Stimulated activated CD4-positive, alpha-beta T cell treated with anti-CD3 and anti-CD28 coated beads, Interleukin-1b, Interleukin-23, amount 100 ng/mL, for 24 hours (primary cell): ENCODE measurements around the gene ESYT2.
"Not testable (repeated sequence)": the region's sequence is repeated elsewhere in the genome, so short reads cannot be mapped to it uniquely, and the experiment has no call there.

Experiments
- DNase-seq, 4 experiments: peaks; one replicate each; pipeline ENCODE4 v3.0.0-alpha.2; 2020; ENCODE audit warnings: low read depth in 4 of 4, low spot score in 1 of 4

The ESYT2 gene, protein sequence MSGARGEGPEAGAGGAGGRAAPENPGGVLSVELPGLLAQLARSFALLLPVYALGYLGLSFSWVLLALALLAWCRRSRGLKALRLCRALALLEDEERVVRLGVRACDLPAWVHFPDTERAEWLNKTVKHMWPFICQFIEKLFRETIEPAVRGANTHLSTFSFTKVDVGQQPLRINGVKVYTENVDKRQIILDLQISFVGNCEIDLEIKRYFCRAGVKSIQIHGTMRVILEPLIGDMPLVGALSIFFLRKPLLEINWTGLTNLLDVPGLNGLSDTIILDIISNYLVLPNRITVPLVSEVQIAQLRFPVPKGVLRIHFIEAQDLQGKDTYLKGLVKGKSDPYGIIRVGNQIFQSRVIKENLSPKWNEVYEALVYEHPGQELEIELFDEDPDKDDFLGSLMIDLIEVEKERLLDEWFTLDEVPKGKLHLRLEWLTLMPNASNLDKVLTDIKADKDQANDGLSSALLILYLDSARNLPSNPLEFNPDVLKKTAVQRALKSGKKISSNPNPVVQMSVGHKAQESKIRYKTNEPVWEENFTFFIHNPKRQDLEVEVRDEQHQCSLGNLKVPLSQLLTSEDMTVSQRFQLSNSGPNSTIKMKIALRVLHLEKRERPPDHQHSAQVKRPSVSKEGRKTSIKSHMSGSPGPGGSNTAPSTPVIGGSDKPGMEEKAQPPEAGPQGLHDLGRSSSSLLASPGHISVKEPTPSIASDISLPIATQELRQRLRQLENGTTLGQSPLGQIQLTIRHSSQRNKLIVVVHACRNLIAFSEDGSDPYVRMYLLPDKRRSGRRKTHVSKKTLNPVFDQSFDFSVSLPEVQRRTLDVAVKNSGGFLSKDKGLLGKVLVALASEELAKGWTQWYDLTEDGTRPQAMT

GRCh38 chr7:158829342-158830210 lies at the start of gene ESYT2:
ESYT2 (minus strand) TSS chr7:158829509; CDS start chr7:158829418, 91 bp downstream.
- DNase-seq, result peak; percentile 97 to 100 (median 99)

GRCh38 chr7:158878151-158879079 lies 49.1 kb upstream of the ESYT2 start:
- DNase-seq, result not testable (repeated sequence)

GRCh38 chr7:158876984-158877383 lies 47.7 kb upstream of the ESYT2 start:
- no peak for DNase-seq

DNA sequence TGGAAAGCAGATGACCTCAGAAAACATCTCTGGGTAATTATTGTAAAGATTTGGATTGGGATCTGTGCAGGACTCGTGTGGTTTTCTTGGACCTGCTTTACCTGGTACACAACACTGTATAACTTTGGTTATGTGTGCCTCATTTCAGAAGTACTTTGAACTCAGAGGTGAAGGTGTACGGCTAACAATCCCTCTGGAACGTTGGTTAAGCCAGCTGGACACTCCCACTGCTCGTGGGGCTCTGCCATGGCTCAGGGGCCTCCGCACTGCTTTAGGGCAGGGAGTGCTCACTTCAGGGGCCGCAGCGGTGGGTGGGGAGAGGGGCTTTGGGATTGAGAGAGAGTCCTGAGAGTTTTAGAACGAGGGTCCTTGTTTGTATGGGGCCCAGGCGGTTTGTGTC lies 40.6 kb upstream of the ESYT2 start:
- no peak for DNase-seq

- no peak for DNase-seq
Measured at GRCh38 chr7:158868764-158869410, 39.6 kb upstream of the ESYT2 start.

- no peak for DNase-seq
Measured at GRCh38 chr7:158867214-158867984, 38.1 kb upstream of the ESYT2 start.

DNA sequence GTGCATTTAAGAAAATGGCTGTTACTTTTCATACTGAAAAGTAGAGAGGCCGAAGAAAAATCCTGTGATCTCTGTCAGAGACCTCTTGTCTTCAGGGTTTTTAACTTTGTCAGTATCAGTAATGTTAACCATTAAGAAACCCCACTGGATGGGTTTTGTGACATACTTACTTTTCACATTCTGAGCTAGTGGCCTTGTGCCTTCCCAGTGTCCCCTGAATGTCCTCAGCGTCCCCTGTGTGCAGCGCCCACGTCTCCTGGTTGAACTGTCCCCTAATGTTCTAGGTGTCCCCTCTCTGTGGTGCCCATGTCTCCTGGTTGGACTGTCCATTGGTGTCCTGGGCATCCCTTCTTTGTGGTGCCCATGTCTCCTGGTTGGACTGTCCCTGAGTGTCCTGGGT lies 36.7 kb upstream of the ESYT2 start:
- DNase-seq, result no peak

DNA sequence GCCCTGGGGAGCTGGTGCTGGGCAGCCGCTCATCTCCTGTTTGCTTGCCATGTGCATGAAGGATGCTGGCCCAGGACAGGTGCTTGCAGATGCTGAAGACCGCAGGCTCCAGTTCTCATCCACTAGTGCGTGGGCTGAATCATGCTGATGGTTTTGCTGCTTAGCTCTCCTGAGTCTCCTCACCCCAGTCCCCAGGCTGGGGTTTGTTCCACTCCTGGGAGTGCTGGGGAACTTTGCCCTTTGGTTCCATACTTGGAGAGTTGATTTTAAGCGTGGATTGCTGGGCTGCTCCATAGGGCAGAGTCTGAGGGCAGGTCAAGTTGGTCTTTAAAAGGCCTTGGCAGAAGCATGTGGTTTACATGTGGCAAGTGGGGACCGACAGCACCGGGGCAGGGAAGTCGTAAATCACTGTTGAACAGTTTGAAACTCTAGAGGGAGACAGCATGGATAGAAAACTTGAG lies 36.2 kb upstream of the ESYT2 start:
- DNase-seq, result no peak

GRCh38 chr7:158864833-158865232 lies 35.5 kb upstream of the ESYT2 start:
- no peak for DNase-seq

GRCh38 chr7:158864507-158864820 lies 35.2 kb upstream of the ESYT2 start:
- no peak for DNase-seq

- peak in 2 of 4 experiments; percentile 10 to 55 for DNase-seq
Measured at GRCh38 chr7:158863611-158864506, 34.5 kb upstream of the ESYT2 start.

GRCh38 chr7:158862985-158863610 lies 33.8 kb upstream of the ESYT2 start:
- peak in 1 of 4 experiments; percentile 15 for DNase-seq

DNA sequence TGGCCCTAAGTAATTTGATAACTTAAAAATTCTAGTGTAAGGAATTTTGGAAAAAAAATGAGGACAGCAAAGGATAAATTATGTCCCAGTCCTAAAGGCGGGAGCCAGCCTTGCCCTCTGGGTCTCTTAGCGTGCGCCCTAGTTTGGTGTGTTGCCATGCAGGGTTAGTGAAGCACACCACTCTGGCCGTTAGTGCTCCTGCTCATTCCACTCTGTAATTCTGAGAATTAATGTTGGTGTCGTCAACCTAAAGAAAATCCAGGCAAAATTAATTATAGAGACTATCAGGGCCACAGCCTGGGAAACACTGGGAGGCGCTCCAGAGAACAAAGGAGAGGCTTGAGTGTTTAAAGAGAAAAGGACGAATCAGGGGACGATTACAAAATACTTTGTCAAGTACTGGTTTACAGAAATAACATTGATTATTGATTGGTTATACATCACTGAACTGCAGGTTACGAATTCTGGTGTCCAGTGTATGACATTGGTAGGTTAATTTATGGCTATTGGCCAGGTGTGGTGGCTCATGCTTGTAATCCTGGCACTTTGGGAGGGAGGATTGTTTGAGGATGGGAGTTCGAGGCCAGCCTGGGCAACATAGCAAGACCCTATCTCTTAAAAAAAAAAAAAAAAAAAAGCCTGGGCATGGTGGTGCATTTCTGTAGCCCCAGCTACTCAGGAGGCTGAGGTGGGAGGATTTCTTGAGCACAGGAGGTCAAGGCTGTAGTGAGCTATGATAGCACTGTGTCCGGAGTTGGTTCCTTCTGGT lies 32.8 kb upstream of the ESYT2 start:
- no peak for DNase-seq

DNA sequence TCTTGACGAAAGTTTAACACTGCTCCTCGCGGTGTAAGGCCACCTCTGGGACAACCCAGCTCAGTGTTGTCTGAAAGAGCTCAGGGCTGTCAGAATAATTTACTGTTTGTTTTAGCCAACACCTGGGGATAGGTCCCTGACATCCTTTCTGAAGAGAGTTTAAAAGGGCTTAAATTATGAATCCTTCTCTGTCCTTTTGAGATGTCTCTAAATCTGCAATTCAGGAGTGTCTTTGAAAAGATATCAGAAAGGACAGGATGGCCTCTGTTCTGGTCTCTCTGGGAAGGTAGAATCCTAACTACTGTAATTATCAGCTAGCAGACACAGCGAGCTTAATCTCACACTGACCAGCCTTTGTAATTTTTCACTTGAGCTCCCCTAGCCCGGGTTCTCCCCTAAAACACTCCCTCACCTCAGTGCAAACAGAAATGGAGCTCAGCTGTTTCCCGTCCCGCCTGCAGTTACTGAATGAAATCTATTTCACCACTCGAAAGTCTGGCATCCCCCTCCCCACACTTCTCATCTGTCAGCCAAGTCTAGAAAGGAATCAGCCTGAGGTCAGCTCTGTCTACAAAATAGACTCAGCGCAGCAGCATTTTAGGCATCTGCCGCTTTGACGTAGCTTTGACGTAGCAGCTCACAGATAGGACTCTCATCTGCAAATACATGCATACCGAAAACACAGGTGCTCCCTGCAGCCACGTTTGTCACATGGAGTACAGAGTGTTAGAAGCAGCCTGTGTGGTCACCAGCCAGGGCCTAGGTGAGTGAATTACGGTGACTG lies 31.9 kb upstream of the ESYT2 start:
- DNase-seq, result no peak

DNA sequence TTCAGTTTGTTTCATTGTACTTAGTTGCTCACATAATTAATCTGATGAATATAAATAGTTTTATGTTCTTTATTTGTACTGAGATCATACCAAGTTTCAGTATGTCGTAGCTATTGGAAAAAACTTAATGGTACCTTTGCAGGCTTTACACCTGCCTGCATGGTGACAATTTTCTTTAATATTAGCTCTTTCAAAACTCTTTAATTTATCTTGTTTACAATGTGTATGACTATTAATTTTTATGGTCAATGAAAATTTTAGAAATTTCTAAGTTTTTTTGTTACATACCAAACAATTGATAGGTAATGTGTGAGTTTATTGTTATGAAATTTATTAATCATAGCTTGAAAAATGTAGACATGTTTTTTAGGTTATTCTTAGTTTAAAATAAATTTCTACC lies 31.1 kb upstream of the ESYT2 start:
- DNase-seq, result no peak
